HG03439 (cell line): ENCODE results near the gene KRT82.

Experiments used
- ATAC-seq: cut with Tn5 transposase; IDR thresholded peaks from one replicate; pipeline ENCODE4 v1.9.1; 2021; ENCODE audit warnings: mild to moderate bottlenecking, moderate library complexity; ENCODE audit not compliant: unreplicated experiment

KRT82 gene

DNA sequence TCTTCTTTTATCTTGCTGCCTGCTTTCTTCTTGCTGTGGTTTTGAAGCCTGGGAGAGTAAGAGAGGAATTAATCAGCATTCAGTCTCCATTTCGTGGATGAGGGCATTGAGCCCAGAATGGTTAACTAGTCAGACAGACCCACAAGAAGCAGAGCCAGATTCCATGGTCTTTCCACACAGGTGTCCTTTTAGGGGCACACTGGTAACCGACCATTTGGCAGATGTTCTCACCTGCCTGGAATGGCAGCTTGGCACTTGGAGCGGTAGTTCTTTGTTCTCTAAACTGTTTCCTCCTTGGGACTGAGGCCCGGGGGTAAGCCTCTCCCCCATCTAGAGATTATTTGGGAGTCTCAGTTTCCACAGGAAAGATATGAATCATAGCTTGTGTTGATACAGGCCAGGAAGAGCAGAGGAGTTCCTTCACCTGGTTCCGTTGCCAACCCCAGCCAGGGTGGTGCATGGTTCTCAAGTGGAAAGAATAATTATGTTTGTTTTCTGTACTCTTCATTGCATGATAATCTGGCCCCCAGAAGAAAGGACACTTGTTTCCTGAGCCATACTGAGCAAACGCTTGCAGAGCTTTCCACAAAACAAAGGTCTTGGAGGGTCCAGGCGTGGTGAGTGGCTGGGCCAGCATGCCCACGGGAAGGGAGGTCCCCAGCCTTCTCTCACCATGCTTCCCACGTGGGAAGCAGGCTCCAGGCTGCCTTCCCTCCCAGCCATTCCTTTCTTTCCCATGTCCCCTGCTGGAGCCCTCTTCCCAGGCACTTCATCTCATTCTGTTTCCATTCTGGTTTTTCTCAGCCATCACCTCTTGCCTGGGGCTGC is 30.1 kb upstream of the KRT82 start:
- ATAC-seq = no peak

GRCh38 chr12:52435659-52435999 is 29.5 kb upstream of the KRT82 start:
- ATAC-seq = no peak

GRCh38 chr12:52434760-52435530 is 28.8 kb upstream of the KRT82 start:
- no peak for ATAC-seq

GRCh38 chr12:52434081-52434733 is 28.1 kb upstream of the KRT82 start, which contains the start of gene KRT75:
TSS of gene KRT75 (minus strand) at chr12:52434371. CDS start at chr12:52434304, 67 bp downstream.
- no peak for ATAC-seq

DNA sequence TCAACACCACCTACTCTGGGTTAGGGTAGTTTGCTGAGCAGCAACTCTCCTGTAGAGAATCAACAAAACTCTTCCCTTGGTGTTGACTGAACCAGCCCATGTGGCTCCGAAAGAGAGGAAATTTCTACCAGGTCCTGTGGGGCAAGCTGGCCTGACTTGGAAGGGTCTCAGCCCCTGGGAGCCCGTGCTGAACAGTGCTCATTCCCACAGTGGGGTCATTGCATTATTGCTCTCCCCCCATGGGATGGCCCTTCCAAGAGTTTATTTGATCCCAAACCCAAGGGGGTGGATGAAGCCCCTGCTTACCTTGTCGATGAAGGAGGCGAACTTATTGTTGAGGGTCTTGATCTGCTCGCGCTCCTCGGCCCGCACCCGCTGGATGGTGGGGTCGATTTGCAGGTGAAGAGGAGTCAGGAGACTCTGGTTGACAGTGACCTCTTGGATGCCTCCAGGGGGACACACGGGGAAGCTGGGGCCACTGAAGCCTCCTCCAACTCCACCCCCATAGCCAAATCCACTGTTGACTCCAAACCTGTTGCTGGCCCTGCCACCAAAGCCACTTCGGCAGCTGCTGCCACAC is 27.5 kb upstream of the KRT82 start:
- ATAC-seq = no peak

DNA sequence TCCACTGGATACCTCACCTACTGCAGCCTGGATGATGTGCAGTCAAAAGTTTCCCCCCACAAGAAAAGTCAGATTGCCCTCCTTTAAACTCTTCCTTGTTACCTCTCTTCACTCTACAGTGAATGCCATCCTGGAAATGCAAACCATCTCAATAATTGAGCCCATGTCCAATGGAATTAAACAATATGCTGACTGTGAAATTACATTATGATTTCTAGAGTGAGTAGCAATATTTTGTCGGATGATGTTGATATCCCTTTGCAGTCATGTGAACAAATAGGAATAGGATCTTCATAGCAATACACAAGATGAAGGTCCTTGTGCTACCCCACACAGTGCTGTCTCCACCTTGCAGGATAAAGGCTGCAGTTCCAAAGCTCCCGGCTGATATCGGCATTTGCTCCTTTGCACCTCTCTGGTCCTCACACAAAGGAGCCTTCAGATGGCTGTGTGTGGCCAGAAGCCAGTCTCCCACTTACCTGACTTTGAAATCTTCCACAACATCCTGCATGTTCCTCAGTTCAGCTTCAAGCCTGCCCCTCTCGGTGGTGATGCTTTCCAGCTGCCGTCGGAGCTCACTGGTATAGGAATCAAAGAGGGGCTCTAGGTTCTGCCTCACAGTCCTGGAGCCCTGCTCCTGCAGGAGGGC is 26.5 kb upstream of the KRT82 start:
- ATAC-seq = no peak

- ATAC-seq = no peak
Measured at GRCh38 chr12:52428121-52428520, 22.0 kb upstream of the KRT82 start.

- no peak for ATAC-seq
Measured at GRCh38 chr12:52427083-52427482, 20.9 kb upstream of the KRT82 start.

- ATAC-seq = no peak
Measured at GRCh38 chr12:52426034-52426433, 19.9 kb upstream of the KRT82 start.

DNA sequence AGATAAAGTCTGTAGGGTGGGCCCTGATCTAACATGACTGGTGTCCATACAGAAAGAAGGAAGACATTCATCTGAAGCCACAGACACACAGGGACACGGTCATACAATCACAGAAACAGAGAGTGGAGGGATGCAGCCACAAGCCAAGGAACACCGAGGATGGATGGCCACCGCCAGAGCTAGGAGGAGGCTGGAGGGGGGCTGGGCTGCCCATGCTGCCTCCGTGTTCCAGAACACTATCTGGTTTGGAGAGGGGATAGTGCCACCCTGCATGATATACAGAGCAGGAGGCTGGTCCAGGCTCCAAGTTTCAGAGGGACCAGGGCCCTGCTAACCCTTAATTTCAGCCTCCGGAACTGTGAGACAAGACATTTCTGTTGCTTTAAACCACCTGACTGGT is 19.3 kb upstream of the KRT82 start:
- no peak for ATAC-seq

GRCh38 chr12:52423661-52424500 is 17.7 kb upstream of the KRT82 start:
- no peak for ATAC-seq

DNA sequence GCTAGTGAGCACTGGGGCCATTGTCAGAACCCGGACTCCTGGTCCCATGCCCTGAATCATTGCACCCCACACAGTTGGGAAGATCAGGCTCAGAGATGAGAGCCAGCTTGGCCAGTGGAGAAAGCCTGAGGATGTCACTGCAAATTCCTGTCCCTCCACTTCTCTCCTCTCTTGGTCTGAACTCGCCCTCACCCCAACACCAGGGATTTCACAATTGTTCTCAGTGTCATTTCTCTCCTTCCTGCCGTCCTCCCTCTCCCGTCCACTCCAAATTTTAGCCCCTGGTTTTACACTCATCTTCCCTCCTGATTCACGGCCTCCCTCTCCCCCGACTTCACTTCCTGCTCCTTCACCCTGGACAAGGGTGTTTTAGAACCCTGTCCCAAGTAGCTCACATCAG is 16.9 kb upstream of the KRT82 start:
- ATAC-seq = no peak

- ATAC-seq = no peak
Measured at GRCh38 chr12:52419656-52420055, 13.5 kb upstream of the KRT82 start.

DNA sequence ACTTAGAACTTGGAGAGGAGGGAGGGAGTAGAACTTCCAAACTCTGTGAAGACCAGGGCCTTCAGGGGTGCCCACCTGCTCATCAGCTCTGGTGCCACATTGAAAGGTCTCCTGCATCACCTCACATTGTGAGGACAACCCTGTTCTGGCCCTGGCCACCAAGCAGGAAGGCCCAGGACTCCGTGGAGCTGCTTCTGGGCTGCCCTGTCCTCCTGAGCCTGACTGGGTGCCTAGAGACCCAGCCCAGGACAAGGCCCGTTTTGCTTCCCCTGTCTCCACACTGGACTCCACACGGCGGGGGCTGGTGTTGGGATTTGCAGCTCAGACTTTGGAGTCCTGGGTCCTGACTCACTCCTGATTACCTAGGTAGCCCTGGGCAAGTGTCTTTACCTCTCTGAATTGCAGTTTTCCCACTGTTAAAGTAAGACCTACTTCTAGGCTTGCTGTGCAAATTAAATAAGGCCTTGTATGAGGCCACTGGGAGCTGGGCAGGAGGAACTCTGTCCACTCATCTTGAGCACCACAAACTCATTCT is 12.5 kb upstream of the KRT82 start:
- ATAC-seq = no peak

- ATAC-seq = no peak
Measured at GRCh38 chr12:52417740-52418139, 11.6 kb upstream of the KRT82 start.

GRCh38 chr12:52416795-52417194 is 10.7 kb upstream of the KRT82 start:
- ATAC-seq = no peak

- no peak for ATAC-seq
Measured at GRCh38 chr12:52415870-52416750, 10.0 kb upstream of the KRT82 start.

DNA sequence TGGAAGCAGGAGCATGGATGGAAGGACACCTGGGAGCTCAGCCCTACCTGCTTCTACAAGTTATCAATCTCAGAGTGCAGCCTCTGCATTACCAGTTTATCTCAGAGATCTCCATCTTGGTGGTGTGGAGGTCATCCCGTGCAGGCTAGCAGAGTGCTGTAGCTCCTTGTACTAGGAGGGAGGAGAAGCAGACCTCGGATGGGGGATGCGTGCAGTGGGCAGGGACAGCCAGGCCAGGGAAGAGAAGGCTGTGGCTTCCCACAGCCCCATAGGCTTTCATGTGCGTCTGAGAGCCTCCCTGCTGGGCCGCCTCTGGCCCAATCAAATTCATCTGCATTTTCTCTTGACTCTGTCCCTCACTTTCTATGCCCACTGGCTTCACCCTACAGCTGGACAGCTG is 8.8 kb upstream of the KRT82 start:
- ATAC-seq = no peak
